Measurements from ENCODE around the gene PYGB. TPM values are rescaled to one million over a fixed set of nuclear protein-coding genes. Genes with fewer than 3 reads are reported as not detected.
"Not testable (repeated sequence)": the region's sequence is repeated elsewhere in the genome, so short reads cannot be mapped to it uniquely, and the experiment has no call there.

Gene PYGB
- polyA plus RNA-seq, 1 donor: 24.4 TPM

DNA sequence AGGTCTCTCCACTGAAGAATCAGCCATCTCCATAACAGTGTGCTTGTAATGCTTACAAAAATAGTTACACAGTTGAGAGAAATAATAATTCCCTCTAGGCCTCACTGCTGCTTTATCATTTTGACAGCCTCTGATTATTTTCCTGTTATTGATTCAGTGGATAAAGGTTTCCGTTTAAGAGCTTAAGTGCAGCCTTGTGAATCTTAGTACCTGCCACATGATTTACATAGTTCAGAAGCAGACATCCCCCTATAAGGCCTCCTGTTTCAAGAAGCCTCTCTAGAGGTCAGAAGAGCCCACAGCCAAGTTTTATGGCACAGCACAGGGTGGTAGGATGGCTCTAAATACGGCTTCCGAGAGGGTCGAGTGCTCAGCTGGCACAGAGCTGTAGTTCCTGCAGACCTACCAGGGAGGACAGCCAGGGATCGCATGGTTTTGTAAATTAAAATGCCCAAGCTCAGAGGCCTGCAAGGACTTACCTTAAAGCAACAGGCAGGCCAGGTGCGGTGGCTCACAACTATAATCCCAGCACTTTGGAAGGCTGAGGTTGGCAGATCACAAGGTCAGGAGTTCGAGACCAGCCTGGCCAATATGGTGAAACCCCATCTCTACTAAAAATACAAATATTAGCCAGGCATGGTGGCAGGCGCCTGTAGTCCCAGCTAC is 17.6 kb upstream of the PYGB start:
- no peak for DNase-seq (ENCODE audit: low read depth)

DNA sequence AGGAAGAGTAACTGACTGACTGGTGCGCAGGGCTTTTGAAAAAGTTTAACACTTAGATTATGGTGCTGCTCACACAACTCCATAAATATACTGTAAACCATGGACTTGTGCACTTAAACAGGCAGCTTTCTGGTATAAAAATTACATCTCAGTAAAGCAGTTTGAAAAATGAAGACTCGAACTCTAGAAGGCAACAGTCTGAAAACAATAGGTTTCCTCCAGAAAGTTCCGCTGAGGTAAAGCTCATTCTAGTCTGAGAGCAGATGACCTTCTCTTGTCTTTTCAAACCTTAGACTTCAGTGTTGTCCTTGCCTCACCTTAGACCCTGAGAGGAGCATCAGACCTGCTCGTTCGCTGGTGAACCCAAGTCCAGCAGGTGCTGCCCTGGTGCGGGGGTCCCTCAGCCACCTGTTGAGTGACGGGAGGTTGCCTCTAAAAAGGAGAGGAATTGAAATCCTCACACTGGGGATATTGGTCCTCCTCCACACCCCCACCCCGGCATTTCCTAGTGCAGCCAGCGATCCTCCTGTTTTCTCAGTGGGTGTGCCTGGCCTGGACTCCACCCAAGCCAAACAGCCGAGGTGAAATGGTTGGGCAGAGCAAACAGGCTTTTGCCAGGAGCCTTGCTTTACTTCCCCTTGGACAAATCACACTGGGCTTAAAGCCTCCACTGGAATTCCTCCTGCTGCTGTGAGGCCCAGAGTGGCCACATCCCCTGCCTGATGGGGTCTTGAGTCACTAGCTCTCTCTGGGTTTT is 14.7 kb upstream of the PYGB start:
- DNase-seq (ENCODE audit: low read depth): no peak

DNA sequence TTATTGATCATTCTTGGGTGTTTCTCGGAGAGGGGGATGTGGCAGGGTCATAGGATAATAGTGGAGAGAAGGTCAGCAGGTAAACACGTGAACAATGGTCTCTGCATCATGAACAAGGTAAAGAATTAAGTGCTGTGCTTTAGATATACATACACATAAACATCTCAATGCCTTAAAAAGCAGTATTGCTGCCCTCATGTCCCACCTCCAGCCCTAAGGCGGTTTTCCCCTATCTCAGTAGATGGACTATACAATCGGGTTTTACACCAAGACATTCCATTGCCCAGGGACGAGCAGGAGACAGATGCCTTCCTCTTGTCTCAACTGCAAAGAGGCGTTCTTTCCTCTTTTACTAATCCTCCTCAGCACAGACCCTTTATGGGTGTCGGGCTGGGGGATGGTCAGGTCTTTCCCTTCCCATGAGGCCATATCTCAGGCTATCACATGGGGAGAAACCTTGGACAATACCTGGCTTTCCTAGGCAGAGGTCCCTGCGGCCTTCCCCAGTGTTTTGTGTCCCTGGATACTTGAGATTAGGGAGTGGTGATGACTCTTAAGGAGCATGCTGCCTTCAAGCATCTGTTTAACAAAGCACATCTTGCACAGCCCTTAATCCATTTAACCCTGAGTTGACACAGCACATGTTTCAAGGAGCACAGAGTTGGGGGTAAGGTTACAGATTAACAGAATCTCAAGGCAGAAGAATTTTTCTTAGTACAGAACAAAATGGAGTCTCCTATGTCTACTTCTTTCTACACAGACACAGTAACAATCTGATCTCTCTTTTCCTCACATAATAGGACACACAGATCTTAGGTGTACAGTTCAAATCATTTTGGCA is 13.7 kb upstream of the PYGB start:
- not testable (repeated sequence) for DNase-seq (ENCODE audit: low read depth)

DNA sequence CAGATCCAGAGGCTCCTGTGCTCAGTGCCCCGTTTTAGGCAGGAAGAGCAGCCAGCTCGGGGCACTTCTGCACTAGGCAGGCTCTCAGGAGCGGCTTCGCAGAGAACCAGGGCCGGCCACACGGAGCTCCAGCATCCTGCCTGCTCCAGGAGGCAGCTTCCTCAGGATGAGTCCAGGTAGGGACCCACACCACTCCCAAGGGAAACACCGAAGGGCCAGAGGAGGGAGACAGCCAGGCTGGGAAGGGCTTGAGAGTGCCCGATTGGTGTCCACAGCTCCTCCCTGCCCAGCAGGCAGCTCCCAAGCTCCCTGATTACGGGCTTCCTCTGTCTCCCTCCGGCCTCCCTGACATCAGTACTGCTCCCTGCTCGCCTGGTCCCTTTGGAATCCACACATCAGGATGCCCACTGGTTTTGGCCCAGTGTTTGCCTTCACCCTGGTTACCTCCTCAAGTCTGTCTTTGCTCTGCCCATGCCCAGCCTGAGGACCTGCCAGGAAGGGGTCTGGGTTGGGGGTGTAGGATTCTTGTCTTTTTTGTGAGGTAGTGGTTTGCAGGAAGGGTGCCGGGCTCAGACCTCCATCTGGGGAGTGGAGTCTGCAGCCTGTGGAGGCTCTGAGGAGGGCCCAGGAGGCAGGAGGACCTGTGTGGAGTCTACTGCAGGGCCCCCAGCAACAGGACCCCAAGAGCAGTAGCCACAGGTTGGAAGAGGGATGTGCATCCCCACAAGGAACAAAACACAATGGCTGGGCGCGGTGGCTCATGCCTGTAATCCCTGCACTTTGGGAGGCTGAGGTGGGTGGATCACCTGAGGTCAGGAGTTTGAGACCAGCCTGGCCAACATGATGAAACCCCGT is 11.2 kb upstream of the PYGB start:
- no peak for DNase-seq (ENCODE audit: low read depth)

DNA sequence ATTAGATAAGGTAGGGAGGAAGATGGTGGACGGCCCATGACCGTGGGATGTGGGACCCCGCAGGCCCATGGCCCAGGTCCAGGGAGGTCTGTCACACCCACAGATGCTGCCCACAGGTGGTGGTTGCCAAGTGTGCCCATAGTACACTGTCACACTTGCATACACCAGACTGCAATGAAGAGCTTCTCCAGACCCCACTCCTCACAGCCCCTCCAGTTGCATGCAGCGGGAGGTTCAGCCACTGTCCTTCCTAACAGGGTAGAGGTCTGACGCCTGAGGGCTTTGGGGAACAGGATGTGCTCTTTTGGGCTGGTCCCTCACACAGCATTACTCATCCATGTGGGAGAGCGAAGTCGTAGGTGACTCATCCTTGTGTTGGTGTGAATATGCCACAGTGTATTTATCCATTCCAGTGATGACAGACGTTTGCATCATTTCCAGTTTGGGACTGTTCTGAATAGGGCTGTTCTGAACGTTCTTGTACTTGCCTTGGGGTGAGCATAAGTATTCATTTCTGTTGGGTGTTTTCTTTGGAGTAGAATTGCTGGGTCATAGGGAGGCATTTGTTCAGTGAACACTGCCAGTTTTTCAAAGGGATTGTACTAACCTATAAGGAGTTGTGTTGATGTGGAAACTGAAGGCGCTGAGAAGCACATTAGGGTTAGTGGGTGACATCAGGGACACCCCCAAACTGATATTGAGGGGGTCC is 10.1 kb upstream of the PYGB start:
- no peak for DNase-seq (ENCODE audit: low read depth)

DNA sequence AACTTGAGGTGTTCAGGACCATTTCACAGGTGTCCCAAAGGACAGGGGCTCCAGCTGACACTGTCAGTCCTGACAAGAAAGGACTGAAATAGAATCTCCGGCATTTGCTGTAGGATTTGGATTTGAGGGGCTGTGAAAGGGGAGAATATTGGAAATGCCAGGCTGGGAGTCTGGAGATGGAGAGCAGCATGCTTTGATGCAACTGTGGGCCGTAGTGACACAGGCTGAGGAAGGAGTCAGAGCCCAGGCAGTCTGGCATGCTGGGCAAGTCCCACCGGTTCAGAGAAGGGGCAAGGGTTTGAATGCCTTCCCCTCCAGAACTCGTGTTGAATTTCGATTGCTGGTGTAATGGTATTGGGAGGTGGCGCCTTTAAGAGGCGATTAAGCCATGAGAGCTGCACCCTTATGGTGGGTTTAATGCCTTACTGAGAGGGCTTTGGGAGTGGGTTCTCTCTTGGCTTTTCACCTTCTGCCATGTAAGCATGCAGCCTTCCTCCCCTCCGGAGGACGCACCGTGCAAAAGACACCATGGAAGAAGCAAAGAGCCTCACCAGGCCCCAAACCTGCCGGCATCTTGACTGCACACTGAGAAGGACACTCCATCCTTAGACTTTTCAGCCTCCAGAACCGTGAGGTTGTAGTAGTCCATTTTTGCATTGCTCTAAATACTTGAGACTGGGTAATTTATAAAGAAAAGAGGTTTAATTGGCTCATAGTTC is 9.4 kb upstream of the PYGB start:
- DNase-seq (ENCODE audit: low read depth): no peak

DNA sequence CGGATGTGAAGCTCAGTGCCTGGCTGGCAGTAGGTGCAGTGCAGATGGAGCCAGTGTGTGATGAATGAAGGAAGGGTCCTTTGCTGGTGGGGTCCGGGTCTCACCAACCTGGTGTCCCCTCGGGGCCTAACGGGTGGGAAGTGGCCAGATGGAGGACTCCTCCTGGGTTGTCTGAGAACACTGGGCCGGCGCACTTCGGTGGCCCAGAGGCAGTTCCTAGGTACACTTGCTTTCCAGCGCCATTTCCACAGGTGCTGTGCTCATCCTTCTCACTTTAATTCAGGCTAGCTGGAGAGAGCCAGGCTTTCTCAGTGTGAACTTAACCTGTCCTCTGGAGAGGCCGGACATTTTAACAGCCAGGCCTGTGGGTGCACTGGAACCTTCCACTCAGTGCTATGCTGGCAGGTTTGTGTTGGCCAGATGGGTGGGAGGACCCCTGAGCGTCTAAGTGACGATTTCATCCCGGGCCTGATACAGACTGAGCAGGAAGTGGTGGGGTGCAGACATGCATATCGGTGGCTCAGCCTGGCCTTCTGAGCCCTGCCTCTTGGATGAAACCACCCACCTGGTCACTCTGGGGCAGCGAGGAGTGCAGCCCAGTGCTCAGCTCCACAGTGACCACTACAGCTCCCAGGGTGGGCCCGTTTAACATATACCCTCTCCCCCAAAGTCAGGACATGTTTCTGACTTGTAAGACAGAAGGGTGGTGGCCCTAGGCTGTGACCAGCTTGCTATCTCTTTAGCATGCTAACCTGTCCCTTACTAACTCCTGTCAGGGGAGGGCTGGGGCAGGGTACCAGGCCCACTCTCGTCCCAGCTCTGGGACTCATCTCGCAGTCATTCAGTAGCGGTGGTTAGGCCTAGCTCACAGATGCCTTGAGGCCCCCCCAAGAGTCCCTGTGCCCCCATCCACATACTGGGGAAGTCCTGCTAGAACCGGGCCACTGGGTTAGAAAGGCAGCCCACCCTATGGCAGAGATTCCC is 8.2 kb upstream of the PYGB start:
- no peak for DNase-seq (ENCODE audit: low read depth)

DNA sequence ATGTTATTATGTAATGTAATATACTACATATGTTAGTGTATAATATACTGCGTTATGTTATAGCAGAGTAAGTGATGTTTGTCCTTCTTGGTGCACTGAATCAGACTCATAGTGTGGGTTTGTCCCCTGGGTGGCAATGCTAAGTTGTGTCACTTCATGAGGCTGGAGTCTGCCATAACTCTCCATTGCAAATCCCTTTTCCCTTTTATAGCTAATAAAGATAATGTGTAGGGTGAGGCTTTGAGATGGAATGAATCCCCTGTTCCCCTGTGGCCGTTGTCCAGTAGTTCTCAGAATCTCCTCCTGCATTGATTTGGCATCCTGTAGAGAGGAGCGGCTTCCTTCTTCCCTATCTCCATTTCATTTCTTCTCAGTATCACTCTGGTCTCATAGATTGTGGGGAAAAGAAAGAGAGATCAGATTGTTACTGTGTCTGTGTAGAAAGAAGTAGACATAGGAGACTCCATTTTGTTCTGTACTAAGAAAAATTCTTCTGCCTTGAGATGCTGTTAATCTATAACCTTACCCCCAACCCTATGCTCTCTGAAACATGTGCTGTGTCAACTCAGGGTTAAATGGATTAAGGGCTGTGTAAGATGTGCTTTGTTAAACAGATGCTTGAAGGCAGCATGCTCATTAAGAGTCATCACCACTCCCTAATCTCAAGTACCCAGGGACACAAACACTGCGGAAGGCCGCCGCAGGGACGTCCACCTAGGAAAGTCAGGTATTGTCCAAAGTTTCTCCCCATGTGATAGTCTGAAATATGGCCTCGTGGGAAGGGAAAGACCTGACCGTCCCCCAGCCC is 6.8 kb upstream of the PYGB start:
- DNase-seq (ENCODE audit: low read depth): not testable (repeated sequence)

DNA sequence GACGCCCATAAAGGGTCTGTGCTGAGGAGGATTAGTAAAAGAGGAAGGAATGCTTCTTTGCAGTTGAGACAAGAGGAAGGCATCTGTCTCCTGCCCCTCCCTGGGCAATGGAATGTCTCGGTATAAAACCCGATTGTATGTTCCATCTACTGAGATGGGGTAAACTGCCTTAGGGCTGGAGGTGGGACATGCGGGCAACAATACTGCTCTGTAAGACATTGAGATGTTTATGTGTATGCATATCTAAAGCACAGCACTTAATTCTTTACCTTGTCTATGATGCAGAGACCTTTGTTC is 6.3 kb upstream of the PYGB start:
- not testable (repeated sequence) for DNase-seq (ENCODE audit: low read depth)

DNA sequence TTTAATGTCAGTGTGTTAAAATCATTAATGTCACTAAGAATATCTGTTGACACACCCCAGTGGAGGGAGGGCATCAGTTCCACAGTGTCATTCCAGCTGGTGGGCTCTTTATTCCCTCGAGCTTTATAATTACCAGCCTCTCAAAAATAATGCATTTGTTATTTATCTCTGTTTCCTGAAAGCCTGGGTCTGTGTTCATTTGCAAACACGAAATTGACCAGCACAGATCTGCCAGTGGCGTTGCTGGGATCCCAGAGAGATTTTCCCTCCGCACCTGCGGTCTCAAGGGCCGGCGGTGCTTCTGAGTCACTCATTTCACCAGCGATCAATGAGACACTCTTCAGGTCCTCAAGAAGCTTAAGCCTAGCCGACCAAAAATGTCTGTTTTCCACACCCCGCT is 5.7 kb upstream of the PYGB start:
- DNase-seq (ENCODE audit: low read depth): no peak

DNA sequence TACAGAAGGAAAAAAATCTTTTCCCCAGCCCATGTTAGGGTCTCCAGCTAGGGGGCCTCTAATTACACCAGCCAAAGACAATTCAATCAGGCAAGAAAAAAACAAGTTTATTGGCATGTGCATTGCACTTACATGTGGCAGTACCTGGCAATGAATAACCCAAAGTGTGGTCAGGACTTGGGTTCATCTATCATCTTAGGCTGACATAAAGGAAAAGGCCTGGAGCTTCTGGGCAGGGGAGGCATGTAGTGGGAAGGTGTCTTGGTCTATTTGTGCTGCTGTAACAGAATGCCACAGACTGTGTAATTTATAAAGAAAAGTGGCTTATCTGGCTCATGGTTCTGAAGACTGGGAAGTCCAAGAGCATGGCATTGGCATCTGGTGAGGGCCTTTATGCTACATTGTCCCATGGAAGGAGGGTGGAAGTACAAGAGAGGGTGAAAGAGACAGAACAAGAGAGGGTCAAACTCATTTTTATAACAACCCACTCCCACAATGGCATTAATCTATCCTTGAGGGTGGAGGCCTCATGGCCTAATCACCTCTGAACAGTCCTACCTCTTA is 4.4 kb upstream of the PYGB start:
- no peak for DNase-seq (ENCODE audit: low read depth)

DNA sequence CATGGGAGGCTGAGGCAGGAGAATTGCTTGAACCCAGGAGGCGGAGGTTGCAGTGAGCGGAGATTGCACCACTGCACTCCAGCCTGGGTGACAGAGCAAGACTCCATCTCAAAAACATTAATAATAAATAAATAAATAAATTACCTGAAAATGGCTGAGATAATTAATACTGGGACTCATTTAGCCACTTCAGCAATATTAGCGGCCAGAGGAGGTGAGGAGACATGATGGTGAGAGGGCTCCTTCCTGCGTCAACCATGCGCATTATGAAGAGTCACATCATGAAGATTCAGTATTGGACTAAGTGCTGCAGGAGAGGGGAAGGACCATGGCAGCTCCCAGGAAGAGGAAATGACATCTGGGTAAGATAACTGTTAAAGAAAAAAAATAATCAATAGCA is 2.9 kb upstream of the PYGB start:
- DNase-seq (ENCODE audit: low read depth): no peak

DNA sequence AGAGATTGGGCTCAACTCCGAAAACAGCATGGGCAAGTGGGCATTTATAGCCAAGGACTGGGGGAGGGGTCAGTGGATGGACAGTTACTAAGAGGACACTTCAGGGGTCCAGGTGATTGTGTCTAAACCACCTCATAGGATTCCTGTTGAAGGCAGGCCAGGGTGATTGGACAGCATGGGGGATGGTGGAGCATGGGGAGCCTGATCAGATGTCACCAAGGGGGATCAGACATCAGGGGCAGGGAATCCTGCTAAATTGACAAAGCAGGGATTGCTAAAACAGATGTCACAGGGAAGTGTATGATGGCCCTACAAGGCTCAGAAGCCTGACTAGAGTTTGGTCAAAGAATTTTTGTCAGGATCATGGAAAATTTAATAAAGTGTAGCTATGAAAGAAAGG is 2.4 kb upstream of the PYGB start:
- DNase-seq (ENCODE audit: low read depth): no peak

DNA sequence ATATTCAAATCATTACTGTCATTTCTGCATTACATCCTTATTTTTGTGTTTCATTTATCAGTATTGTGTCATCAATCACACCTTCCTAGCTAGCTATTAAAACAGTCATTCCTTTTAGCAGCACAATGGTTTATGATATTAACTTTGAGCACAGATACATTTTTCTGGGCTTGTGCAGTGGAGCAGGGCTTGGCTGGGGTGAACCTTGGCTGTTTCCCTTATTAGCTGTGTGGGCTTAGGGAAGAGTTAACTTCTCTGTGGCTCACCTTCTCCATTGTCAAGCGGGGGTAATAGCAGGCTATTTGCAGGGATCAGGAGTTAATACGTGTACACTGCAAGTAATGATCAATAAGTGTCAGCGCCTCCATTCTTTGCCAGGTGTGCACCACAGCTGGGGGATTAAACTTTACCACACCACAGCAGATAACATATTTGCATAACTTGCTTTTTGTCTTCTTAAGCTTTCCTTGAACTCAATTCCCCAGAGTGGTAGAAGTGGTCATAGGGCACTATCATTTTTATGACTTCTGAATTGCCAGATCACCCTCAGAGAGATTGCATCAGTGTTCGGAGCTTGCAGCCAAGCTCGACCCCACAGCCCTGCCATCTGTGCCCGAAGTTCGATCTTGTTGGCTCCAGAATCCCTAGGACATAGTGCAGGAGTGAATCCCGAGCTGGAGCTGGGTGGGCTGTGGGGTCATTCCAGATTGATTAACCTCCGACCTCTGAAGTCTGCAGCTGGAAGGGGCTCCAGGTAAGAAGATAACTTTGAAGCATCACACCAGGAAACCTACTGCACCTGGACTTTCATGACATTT is 1.5 kb upstream of the PYGB start:
- no peak for DNase-seq (ENCODE audit: low read depth)

DNA sequence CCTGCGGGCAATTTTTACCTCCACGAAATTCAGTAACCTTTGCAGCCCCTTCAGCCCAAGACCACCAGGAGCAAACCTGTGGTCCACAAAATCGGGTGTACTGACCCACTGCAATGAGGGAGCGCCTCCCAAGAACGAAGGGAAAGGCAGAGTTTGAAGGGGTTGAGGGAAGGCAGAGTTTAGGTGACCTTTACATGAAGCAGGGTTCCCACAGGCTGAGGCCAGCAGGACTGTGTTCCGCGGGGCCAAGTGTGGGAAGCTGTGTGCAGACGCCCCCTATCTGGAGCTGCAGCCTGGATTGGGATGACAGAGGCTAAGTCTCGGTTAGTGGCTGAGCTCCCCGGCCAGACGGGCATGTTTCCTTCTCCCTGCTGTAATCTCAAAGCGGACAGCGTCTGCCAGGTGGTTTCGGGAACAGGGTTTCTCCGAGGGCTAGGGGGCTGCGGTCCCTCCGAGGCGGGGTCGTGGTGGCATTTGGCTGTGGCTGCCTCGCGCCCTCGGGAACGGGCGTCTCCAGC is 826 bp upstream of the PYGB start:
- DNase-seq (ENCODE audit: low read depth): no peak

DNA sequence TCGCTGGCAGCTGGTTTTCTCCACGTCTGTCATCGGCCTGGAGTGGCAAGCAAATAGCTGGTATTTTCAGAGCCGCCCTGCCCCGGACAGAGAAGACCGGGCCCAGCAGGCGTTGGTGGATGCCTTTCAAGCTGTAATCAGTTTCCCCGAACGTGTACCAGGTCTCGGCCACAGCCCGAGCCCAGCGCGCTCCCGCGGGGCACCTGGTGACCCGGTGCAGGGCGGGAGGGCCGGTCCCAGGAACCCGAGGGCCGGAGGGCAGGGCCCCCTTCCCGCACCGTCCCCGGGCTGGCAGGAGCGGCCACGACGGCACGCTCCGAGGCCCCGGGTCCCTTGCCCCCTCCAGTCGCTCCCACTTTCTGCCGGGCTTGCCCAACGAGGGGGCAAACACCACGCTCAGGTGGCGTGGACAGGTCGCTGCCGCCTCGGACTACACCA is 348 bp upstream of the PYGB start:
- DNase-seq (ENCODE audit: low read depth): no peak

DNA sequence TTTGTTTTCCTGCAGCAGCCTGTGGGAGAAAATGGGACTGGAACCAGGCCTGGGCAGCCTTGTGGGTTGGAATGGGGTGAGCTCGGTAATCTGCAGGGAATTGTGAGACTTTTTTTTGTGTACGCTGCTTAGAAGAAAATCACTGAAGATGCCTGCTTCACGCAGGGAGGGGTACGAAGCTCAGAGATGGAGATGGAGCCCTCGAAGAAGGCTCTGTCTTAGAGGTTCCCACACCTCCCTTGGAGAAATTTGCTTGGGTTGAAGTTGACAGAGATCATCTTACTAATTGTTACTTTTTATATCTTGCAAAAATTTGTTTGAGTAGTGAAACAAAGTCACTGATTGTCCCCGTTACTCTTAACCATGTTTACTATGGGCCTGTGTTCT is 894 bp downstream of the PYGB start:
- no peak for DNase-seq (ENCODE audit: low read depth)

Data from forelimb muscle (tissue), 1 donor.